NCI-H2107 treated with DMSO at 0.1 percent for 48 hours (cell line): Measurements from ENCODE around the gene DYNC2LI1.

Source experiments
- DNase-seq: peaks from one replicate; lab custom pipeline; 2025; ENCODE audit not compliant: unreplicated experiment; lab: John Stamatoyannopoulos, UW

Gene DYNC2LI1

DNA sequence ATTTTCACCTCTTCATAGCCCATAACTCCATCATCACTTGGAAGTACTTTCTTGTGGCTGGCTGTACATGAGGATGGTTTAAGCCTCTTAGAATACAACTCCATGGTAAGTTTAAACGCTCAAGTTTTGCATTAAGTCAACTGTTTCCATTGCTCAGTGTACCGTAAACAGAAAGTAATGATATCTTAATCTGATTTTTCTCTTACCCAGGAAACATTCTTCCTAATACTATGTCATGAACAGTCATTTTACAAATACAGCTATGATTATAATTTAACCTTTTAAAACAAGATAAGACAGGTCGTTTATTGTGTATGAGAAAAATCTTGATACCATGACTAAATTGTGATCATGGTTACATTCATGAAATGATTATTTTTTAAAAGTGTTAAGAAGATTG is 11.6 kb upstream of the DYNC2LI1 start:
- no peak for DNase-seq

DNA sequence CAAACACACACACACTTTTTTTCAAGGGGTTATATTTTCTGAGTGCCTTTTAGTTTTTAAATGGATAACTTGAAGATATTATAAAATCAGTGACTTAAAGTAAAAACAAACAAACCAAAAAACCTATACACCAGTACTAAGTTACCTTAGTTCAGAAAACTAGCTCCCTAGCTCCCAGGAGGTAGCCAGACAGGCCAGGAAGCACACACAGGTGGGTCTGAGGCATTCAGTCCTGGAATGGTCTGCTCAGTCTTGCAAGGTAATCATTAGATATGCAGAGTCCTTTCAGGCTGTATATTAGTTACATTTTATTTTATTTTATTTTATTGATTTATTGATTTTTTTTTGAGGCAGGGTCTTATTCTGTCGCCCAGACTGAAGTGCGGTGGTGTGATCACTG is 10.7 kb upstream of the DYNC2LI1 start:
- DNase-seq = no peak

DNA sequence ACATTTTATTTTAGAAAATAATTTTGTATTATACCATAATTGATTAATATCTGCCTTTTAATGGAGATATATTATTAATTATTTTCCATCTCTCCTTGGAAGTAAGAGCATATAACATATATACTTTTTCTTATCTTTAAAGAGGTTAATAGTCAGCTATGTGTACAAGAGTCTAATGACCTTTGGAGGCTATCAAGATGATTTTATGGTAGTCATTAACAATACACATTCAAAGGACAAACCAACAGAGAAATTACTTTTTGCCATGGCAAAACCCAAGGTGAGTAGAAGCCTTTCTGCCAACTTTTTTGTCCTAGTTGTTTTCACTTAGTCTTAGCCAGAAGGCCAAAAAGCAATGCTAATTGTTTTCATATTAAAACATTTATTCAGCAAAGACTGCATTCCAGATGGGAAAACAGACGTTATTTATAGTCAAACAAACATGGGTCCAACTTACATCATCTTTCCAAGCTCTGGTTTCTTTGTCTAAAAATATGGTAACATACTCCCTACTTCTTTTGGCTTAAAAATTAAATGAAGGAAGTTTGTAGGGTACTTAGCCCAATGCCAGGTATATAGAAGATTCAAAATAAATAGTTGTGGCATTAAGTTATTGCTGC is 9.6 kb upstream of the DYNC2LI1 start:
- DNase-seq = no peak

DNA sequence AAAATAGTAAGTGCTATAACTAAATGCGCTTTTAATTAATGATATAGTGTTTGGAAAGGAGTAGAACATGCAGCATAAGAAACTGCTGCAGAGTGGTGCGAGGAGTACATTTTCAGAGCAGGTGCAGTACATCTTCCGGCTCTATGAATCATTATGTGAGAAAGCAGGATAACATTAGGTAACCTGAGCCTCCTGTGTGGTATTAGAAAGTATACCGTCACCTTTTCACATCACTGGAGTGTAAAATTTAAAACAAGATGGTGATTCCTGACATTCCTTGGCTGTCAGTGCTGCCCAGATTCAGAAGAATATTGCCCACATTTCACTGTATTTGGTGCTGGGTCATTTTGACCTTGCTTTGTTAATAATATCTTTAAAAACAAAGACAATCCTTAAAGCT is 7.8 kb upstream of the DYNC2LI1 start:
- DNase-seq = peak; percentile 85

DNA sequence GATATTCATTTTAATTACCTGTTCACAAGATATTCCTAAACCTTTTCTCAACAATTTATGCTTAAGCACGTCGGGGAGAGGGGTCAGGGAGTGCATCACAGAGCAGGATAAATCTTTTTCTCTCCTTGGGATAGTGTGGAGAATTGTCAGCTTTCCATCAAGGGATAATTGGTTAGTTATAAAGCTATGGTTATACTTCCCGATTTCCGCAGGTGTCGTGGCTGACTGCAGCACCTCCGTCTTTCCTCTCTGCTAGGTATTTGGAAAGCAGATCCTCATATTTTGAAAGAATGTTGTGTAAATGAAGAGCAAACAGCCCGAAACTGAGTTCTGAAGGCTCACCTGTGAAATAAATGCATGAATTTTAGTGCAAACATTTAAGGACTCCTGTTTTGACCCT is 778 bp downstream of the DYNC2LI1 start:
- DNase-seq = no peak

DNA sequence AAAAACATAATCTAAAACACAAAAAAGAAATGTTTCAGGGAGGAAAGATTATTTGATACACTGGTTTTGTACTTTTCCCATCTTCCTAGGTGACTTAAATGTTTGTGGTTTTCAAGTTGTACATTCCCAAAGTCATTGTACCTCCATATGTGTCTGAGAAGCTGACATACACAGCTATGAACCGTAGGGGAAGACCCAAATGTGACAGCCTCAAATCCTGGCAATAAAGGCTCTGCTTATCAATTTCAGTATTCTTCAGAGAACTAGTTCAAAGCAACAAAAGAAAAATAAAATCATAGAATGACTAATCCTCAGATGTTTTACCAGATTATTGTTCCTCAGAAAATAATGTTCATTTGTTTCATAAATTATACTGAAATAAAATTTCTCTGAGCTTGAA is 2.5 kb downstream of the DYNC2LI1 start:
- no peak for DNase-seq

DNA sequence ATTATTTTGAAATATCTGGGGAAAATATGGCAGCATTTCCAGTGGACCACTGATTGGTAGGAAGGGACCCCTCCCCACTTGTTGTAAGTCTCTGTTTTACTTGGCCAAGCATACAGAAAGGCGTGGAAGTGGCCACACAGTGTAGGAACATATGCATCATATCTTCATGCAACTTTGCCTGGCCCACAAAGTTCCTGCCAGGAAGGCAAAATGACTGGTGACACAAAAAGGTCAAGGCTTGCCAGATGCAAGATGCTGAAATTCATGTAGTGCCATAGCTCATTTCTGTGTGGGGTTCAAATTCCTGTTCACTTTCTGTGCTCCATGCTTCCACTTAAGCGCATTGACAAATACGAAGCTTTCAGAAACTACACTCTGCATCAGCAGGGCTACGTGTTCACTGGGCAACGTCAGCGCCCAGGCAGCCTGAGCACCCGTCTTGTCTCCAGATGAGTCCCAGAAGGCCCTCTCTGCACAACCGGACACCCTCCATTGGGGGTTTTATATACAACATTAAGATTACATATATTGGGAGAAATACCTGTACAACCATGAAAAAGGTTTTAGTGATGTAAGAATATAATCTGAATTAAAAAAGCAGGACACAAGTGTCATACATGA is 3.6 kb downstream of the DYNC2LI1 start:
- DNase-seq = no peak

DNA sequence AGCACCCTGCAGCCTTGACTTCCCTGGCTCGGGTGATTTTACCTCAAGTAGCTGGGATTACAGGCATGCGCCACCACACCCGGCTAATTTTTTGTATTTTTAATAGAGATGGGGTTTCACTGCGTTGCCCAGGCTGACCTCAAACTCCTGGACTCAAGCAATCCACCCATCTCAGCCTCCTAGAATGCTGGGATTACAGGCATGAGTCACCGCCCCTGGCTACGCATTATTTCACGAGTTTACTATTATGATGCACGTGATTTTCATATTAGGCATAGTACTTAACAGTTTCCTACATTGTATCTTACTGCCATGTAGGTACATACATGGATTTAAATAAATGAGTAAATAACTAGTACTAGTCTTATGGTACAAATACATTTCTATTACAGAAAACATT is 4.4 kb downstream of the DYNC2LI1 start:
- no peak for DNase-seq

DNA sequence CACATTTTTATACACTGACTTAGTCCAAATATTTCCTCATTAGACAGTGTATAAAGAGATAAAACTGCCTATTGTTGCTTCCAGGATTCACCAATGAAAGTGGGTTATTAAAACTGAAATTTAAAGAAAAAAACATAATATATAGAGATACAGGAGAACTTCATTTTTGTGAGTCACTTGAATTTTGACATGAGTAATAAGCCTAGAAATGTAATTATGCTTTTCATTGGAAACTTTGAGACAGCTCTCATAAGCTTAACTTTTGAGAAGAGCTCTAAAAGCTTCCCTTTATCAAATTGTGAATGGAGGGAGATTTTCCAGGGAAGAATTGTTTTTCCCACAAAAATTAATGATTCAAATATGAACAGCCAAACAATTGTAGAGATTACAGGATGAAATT is 14.1 kb downstream of the DYNC2LI1 start:
- no peak for DNase-seq

DNA sequence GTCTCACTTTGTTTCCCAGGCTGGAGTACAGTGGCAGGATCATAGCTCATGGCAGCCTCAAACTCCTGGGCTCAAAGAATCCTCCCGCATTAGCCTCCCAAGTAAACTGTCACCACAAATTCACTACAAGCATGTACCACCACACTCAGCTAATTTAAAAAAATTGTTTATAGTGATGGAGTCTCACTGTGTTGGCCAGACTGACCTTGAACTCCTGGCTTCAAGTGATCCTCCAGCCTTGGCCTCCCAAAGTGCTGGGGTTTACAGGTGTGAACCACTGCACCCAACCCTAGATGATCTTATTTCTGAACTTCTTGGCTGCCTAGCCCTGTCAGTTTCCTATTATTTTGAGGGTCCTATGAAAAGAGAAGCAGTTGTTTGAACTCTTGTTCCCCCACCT is 14.8 kb downstream of the DYNC2LI1 start:
- DNase-seq = no peak

DNA sequence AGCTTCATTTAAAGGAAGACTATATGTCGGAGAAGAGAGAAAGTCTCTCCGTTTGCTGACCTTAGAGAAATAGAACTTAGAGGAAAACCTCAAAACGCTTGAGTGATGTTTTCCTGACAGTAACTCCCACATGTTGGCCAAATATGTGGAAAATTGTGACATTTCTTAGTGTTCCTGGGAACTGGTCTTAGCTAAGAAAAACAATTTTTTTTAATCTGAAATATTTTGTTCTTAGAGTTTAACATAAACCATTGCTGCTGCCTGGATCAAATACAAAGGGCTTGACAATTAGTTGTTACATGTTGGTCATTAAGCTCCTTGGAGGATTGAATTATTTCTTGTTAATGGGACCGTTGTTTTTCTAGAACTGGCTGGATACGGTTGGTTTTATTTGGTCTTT is 16.3 kb downstream of the DYNC2LI1 start:
- no peak for DNase-seq

DNA sequence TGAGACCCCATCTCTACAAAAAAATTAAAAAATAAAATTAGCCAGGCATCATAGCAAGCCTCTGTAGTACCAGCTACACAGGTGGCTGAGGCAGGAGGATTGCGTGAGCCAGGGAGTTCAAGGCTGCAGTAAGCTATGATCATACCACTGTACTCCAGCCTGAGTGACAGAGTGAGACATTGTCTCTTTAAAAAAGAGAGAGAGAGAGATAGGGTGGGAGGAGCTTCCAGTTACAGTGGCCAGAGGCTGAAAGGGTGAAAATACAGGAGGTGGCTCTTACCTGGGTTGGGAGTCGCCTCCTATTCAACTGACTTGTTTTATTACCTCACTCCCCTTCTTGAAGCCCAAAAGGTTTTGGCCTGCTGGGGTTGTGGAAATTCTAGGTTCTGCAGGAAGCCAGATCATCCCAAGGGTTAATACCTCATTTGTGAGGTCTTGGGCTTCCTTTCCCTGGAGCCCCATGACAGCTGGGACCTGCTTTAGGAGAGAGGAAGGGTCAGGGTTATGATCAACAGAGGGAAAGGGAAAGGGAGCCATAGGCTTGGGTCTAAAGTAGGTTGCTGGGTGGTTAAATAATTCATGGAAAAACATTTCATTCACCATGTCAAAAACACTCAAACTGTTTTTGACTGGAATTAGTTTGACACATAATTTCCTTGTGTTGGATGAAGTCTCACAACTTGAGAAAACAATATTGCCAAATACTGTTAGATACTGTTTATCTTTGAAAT is 17.4 kb downstream of the DYNC2LI1 start:
- DNase-seq = no peak

DNA sequence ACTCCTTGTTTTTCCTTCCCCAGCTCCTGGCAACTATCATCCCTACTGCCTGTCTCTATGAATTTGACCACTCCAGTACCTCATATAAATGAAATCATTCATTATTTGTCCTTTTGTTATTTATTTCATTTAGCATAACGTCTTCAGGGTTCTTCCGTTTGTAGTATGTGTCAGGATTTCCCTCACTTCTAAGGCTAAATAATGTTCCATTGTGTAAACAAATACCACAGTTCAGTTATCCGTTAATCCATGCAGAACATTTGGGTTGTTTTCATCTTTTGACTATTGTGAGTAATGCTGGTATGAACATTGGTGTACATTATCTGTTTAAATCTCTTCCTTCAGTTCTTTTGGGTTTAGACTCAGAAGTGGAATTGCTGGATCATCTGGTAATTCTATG is 18.8 kb downstream of the DYNC2LI1 start:
- DNase-seq = no peak

DNA sequence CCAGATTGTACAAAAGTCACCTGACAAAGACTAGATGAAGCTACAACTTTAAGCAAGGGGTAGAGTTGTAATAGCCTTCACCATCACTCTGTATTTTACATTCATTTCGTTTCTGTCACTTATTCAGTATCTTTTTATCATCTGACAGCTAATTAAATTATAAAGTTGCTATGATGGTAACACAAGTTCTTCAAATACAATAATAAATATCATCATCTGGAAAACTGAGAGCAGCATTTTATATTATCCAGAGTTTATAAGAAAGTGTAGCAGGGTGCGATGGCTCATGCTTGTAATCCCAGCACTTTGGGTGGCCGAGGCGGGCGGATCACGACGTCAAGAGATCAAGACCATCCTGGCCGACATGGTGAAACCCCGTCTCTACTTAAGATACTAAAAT is 21.1 kb downstream of the DYNC2LI1 start:
- no peak for DNase-seq

DNA sequence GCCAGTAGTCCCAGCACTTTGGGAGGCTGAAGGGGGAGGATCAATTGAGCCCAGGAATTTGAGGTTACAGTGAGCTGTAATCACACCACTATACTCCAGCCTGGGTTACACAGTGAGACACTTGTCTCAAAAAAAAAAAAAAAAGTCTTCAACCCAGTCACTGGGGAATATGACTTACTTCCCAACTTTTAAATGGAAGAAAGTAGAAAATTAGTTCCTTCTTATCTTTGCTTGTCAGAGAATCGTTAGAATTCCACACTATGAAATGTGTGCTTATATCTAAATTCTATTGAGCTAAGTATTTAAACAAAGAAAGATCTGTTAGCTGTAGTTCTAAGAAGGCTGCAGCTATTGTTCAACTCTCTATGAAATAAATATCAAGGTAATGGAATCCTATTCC is 22.4 kb downstream of the DYNC2LI1 start:
- DNase-seq = no peak

DNA sequence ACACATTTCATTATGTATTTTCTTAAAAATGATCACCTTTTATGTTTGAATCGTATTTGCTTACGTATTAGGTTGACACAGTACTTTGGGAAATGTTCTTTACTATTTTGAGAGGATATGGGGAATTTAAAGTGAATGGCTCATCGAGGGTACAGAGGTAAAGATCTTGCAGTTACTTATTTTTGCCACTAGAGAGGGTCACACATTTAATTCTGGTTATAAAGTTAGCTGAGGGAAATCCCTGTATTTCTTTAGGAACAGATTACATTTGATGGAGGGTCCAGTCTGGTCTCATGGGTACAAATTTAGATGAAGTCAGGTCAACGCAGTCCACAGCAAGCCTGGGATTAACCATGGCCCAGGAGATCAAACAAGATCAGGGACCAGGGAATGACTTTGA is 24.5 kb downstream of the DYNC2LI1 start:
- DNase-seq = no peak

DNA sequence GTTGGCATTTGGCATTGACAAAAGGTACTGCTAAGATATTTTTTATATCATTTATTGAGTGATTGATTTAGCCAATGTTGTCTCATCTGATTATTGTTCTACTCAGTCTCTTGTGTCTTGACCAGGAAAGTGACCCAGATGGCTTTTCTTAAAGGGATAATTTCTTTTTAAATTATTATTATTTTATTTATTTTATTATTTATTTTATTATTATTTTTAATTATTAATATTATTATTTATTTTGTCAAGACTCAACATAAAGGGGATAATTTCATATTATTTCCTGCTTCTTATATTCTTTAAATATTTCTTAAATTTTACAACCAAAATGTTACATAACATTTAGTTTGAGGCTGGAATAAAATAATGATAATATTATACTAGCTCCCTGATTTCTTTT is 27.1 kb downstream of the DYNC2LI1 start:
- no peak for DNase-seq

DNA sequence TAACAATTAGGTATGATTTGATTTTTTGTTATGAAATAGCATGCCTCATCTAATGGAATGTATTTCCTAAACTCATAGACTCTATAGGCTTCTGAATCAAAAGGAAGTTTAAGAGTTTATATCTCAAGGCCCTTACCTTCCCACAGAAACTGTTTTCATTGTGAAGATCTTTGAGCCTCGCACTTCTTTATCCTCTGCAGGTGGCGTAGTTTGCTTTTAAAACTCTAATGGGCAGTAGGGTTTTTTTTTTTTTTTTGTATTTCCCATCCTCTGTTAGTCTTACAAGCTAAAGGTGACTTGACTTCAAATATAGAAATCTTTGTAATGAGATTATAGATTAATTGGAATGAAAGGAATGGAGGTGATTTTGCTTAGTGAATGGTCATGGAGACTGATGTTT is 28.3 kb downstream of the DYNC2LI1 start:
- no peak for DNase-seq

DNA sequence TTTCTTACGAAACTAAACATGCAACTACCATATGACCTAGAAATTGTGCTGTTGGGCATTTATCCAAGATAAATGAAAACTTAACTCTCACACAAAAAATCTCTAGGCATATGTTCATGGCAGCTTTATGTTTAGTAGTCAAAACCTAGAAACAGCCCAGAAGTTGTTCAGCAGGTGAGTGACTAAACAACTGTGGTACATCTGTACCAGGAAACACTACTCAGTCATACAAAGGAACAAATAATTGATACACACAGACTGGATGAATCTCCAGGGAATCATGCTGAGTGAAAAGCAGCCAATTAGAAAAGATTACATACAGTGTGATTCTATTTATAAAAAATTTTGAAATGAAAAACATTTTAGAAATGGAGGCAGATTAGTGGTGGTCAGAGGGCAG is 29.3 kb downstream of the DYNC2LI1 start:
- DNase-seq = no peak

DNA sequence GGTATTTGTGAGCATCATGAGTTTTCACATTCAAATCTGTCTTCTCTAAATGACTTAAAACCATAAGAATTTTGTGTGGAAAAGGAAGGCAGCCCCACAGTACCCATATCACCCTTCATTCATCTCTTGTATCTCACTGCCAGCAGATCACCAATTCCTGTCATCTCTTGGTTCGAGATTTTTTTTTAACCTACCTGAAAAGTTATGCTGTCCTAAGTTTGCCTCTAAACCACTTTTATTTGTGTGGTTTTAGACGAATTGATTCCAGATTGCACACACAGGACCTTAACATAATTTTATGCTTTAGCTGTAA is 32.8 kb downstream of the DYNC2LI1 start:
- no peak for DNase-seq

DNA sequence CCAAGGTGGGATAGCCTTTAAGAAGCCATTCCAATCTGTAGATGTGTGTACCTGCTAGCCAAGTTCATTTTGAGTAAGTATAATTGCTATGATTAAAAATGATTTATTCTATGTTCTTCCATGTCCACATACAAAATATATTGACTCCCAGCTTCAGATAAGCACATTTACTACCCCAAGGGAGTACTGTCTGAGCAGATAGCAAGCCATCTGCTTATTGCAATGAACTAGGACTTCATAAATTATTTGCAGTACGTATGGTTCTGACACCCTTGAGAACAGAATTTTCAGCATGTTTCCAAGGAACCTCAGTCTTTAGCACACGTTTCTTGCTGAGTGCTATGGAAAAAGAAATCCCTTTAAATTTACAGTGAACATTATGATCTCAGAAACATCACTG is 36.6 kb downstream of the DYNC2LI1 start:
- no peak for DNase-seq

DNA sequence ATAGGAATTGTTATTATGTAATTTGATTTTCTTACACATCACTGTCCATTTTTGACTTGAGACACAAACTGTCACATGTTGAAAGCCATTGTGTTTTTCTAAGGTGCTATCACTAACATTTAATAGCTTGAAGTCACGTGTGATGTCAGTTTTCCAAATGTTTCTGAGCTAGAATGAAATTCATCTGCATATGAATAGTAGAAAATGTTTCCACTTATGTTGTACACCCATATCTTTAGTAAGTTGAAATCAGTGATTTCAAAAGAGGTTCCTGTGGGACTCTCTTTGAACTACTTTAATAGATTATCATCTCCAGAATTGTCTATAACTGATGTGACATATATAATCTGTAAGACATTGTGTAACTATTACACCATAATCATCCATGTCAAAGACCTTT is 37.0 kb downstream of the DYNC2LI1 start:
- DNase-seq = no peak

DNA sequence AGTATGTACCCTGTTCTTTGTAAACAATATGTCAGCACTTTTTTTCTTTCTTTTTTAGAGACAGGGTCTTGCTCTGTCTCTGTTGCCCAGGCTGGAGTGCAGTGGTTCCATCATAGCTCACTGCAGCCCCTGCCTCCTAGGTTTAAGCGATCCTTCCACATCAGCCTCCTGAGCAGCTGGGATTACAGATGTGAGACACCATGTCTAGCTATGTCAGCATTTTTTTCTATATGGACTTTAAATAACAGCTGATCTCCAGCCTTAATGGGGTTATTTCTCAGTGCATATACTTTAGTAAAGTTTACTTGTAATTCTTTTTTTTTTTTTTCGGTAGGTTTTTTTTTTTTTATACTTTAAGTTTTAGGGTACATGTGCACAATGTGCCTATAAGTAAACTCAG is 38.2 kb downstream of the DYNC2LI1 start:
- no peak for DNase-seq
